DOHH2 (cell line): ENCODE measurements around the gene USP48.

Experiments
- H3F3A ChIP-seq: fragments of 200-600 bp; sonication (generic), shearing (Covaris generic); 2 replicates; pipeline ENCODE4 v1.6.0; 2016; ENCODE audit warnings: antibody characterized with exemption, mild to moderate bottlenecking; ENCODE audit not compliant: control insufficient read depth, insufficient read depth
- H3K27ac ChIP-seq: fragments of 200-600 bp; sonication (generic); 2 replicates; pipeline ENCODE4 v1.5.1; 2014; ENCODE audit warnings: low read depth, mild to moderate bottlenecking, low read length, moderate library complexity
- H3K27me3 ChIP-seq: fragments of 200-600 bp; sonication (generic); 2 replicates; pipeline ENCODE4 v1.6.1; 2014; ENCODE audit warnings: mild to moderate bottlenecking, low read length, mixed read lengths; ENCODE audit not compliant: control insufficient read depth
- H3K36me3 ChIP-seq: fragments of 200-600 bp; sonication (generic); 2 replicates; pipeline ENCODE4 v1.6.1; 2014; ENCODE audit warnings: mild to moderate bottlenecking, low read length, moderate library complexity, mixed read lengths; ENCODE audit not compliant: control insufficient read depth
- H3K4me1 ChIP-seq: fragments of 200-600 bp; sonication (generic); 2 replicates; pipeline ENCODE4 v1.6.1; 2014; ENCODE audit warnings: mild to moderate bottlenecking, low read length, mixed read lengths; ENCODE audit not compliant: control insufficient read depth
- H3K4me2 ChIP-seq: fragments of 200-600 bp; sonication (generic); 2 replicates; pipeline ENCODE4 v1.6.0; 2014; ENCODE audit warnings: mild to moderate bottlenecking, low read length, moderate library complexity
- H3K4me3 ChIP-seq: fragments of 200-600 bp; sonication (generic); 2 replicates; pipeline ENCODE4 v1.5.1; 2014; ENCODE audit warnings: mild to moderate bottlenecking, low read length, mixed read lengths
- H3K79me2 ChIP-seq: fragments of 200-600 bp; sonication (generic); 2 replicates; pipeline ENCODE4 v1.6.1; 2014; ENCODE audit warnings: mild to moderate bottlenecking, low read length, mixed read lengths; ENCODE audit not compliant: control insufficient read depth
- H3K9me2 ChIP-seq: fragments of 200-600 bp; sonication (generic); replicated peaks from 2 replicates; pipeline ENCODE4 v1.6.1; 2014; ENCODE audit warnings: mild to moderate bottlenecking, low read length, mixed read lengths; ENCODE audit not compliant: control insufficient read depth
- H3K9me3 ChIP-seq: fragments of 200-600 bp; sonication (generic); 2 replicates; pipeline ENCODE4 v1.6.1; 2014; ENCODE audit warnings: antibody characterized with exemption, low read length, mixed read lengths; ENCODE audit not compliant: control insufficient read depth, insufficient read depth
- H4K20me1 ChIP-seq: fragments of 200-600 bp; sonication (generic); 2 replicates; pipeline ENCODE4 v1.6.0; 2014; ENCODE audit warnings: low read depth, mild to moderate bottlenecking, antibody characterized with exemption, low read length, moderate library complexity; ENCODE audit not compliant: control insufficient read depth, insufficient read depth
- EZH2phosphoT487 ChIP-seq: fragments of 200-600 bp; sonication (generic); IDR thresholded peaks from 2 replicates; pipeline ENCODE4 v1.6.1; 2017; ENCODE audit warnings: borderline replicate concordance, mild to moderate bottlenecking, antibody characterized with exemption, low read length, moderate library complexity, mixed read lengths
- TF ChIP-seq, protein P1 (sequence below): fragments of 200-600 bp; sonication (generic); IDR thresholded peaks from one replicate; pipeline ENCODE4 v1.5.1; 2014; ENCODE audit warnings: antibody characterized with exemption, mild to moderate bottlenecking, low read depth, low read length; ENCODE audit not compliant: poor library complexity, severe bottlenecking

USP48 gene

DNA sequence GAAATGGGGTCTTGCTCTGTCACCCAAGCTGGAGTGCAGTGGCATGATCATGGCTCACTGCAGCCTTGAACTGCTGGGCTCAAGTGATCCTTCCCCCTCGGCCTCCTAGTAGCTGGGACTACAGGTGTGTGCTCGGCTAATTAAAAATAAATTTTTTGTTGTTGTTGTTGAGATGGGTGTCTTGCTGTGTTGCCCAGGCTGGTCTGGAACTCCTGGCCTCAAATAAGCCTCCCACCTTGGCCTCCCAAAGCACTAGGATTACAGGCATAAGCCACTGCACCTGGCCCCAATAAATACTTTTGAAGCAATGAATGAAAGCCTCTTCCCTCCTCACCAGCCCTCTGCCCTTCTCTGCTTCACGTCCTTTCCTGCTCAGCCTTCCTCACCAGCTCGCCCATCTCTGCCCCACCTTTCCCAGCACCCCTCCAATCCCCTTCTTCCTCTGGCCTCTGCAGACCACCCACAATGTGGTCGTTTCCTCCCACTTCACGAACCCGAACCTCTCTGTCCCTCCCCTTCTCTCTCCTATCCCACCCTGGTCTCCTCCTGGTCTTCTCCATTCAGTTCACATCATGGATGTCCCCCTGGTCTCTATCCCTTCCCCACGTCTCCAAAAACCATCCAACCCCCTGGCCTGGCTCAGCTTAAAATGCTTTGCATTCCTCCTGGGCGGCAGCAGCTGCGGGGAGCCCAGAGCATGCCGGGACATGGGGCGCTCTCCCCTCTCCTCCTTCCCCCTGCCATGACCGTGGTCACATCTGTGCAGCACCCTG is 152.2 kb downstream of the USP48 start:
- no peaks in the 10 kb centered on the region for H3K79me2 ChIP-seq
- TF ChIP-seq, protein P1, sequence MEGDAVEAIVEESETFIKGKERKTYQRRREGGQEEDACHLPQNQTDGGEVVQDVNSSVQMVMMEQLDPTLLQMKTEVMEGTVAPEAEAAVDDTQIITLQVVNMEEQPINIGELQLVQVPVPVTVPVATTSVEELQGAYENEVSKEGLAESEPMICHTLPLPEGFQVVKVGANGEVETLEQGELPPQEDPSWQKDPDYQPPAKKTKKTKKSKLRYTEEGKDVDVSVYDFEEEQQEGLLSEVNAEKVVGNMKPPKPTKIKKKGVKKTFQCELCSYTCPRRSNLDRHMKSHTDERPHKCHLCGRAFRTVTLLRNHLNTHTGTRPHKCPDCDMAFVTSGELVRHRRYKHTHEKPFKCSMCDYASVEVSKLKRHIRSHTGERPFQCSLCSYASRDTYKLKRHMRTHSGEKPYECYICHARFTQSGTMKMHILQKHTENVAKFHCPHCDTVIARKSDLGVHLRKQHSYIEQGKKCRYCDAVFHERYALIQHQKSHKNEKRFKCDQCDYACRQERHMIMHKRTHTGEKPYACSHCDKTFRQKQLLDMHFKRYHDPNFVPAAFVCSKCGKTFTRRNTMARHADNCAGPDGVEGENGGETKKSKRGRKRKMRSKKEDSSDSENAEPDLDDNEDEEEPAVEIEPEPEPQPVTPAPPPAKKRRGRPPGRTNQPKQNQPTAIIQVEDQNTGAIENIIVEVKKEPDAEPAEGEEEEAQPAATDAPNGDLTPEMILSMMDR = no peak
- TF ChIP-seq EZH2phosphoT487 = no peak
- H3K4me2 ChIP-seq = no peak overlapping the region
- no peaks in the 10 kb centered on the region for H3F3A ChIP-seq
- no peaks in the 10 kb centered on the region for H3K4me1 ChIP-seq
- H3K9me3 ChIP-seq = no peaks in the 10 kb centered on the region
- no peaks in the 10 kb centered on the region for H4K20me1 ChIP-seq
- no peak overlapping the region for H3K27ac ChIP-seq
- H3K27me3 ChIP-seq = no peaks in the 10 kb centered on the region
- H3K4me3 ChIP-seq = no peak overlapping the region
- no peaks in the 10 kb centered on the region for H3K9me2 ChIP-seq
- no peaks in the 10 kb centered on the region for H3K36me3 ChIP-seq

DNA sequence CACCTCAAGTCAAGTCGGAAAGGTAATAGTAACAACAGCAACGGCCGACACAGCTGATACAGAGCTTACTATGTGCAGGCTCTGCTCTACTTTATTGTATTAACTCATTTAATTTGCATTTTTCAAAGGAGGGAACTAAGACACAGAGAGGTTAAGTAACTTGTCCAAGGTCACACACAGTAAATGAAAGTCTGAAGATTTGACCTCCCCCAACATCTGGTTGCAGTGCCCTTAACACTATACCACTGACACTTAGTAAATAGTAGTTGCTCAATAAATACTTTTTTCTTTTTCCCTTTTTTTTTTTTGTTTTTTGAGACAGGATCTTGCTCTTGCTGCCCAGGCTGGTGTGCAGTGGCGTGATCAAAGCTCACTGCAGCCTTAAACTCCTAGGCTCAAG is 153.0 kb downstream of the USP48 start:
- Histone ChIP-seq H3K4me3 (no peak overlapping the region), H3K4me1 (no peaks in the 10 kb centered on the region), H3K79me2 (no peaks in the 10 kb centered on the region), H3K27ac (no peak overlapping the region), H3K9me3 (no peaks in the 10 kb centered on the region), H3K36me3 (no peaks in the 10 kb centered on the region), H3K27me3 (no peaks in the 10 kb centered on the region), H3K9me2 (no peaks in the 10 kb centered on the region), H4K20me1 (no peaks in the 10 kb centered on the region), H3K4me2 (no peak overlapping the region), H3F3A (no peaks in the 10 kb centered on the region)
- TF ChIP-seq, protein P1 = no peak
- TF ChIP-seq EZH2phosphoT487 = no peak

DNA sequence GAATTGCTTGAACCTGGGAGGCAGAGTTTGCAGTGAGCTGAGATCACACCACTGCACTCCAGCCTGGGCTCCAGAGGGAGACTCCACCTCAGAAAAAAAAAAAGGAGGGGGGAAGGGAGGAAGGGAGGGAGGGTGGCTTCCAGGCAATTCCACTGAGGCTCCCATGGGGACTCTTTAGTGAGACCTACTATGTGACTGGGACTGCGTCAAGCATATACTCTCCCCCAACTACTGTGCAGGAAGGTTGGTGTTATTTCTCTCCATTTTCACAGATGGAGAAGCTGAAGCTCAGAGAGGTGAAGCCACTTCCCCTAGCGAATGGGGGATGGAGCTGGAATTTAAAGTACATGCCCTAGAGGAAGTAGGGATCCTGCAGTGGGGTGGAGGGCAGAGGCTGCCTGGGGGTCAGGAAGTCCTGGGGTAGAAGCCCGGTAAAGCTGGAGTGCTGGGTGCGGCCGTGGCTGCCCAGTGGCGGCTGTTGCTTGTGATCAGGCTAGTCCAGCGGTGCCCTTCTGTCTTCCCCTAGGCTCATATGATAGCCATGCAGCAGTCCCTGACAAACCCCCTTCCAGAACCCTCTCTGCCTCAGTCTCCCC is 154.1 kb downstream of the USP48 start:
- Histone ChIP-seq H3K9me2 (no peaks in the 10 kb centered on the region), H3K4me3 (no peak overlapping the region), H3K4me1 (no peaks in the 10 kb centered on the region), H3K4me2 (no peak overlapping the region), H3K27ac (no peak overlapping the region), H3K9me3 (no peaks in the 10 kb centered on the region), H3K79me2 (no peaks in the 10 kb centered on the region), H3K36me3 (no peaks in the 10 kb centered on the region), H4K20me1 (no peaks in the 10 kb centered on the region), H3K27me3 (no peaks in the 10 kb centered on the region), H3F3A (no peaks in the 10 kb centered on the region)
- TF ChIP-seq EZH2phosphoT487 = no peak
- TF ChIP-seq, protein P1 = no peak
